NB4 (cell line): ENCODE results near the gene VCAM1.

Source experiments
- CTCF ChIP-seq: IDR thresholded peaks from one replicate; pipeline ENCODE4 v1.5.1; 2012; ENCODE audit warnings: low read depth, low read length
- POLR2A ChIP-seq: IDR thresholded peaks from 2 replicates; pipeline ENCODE4 v1.6.1; 2011; ENCODE audit warnings: mild to moderate bottlenecking; ENCODE audit not compliant: insufficient read length; ENCODE audit errors: extremely low read depth

GRCh38 chr1:100670083-100670482 is 49.5 kb upstream of the VCAM1 start:
- TF ChIP-seq CTCF (no peak), POLR2A (no peak)
